H9 (cell line): ENCODE data around the gene ADORA1. TPM values are rescaled to one million over a fixed set of nuclear protein-coding genes. Genes with fewer than 3 reads are reported as not detected.

Experiments
- DNase-seq: peaks from one replicate; pipeline ENCODE4 v3.0.0-alpha.2; 2017
- H2AFZ ChIP-seq: one replicate; pipeline ENCODE4 v1.6.1; 2013; ENCODE audit warnings: mild to moderate bottlenecking, low read length, control low read depth, moderate library complexity
- H2AK5ac ChIP-seq: 2 replicates; pipeline ENCODE4 v1.6.1; 2013; ENCODE audit warnings: low read length, control low read depth, mixed read lengths; ENCODE audit not compliant: insufficient read length
- H2BK120ac ChIP-seq: one replicate; pipeline ENCODE4 v1.6.1; 2013; ENCODE audit warnings: low read depth, mild to moderate bottlenecking, low read length, control low read depth, inconsistent platforms; ENCODE audit not compliant: poor library complexity, severe bottlenecking
- H2BK12ac ChIP-seq: 2 replicates; pipeline ENCODE4 v1.6.1; 2013; ENCODE audit warnings: low read length, control low read depth, mixed read lengths, low read depth; ENCODE audit not compliant: insufficient read length
- H2BK15ac ChIP-seq: 2 replicates; pipeline ENCODE4 v1.6.1; 2013; ENCODE audit warnings: low read depth, low read length, control low read depth
- H2BK20ac ChIP-seq: one replicate; pipeline ENCODE4 v1.6.1; 2013; ENCODE audit warnings: low read depth, mild to moderate bottlenecking, low read length, control low read depth, inconsistent platforms; ENCODE audit not compliant: poor library complexity, severe bottlenecking
- H2BK5ac ChIP-seq: 2 replicates; pipeline ENCODE4 v1.6.1; 2013; ENCODE audit warnings: low read length, control low read depth, mixed read lengths; ENCODE audit not compliant: insufficient read length
- H3K14ac ChIP-seq: 2 replicates; pipeline ENCODE4 v1.6.1; 2013; ENCODE audit warnings: low read length, control low read depth; ENCODE audit not compliant: insufficient read depth
- H3K18ac ChIP-seq: 2 replicates; pipeline ENCODE4 v1.6.1; 2013; ENCODE audit warnings: low read depth, mild to moderate bottlenecking, mixed read lengths, low read length, control low read depth; ENCODE audit not compliant: insufficient read length
- H3K23ac ChIP-seq: 2 replicates; pipeline ENCODE4 v1.6.1; 2013; ENCODE audit warnings: low read length, control low read depth, mixed read lengths, low read depth; ENCODE audit not compliant: insufficient read length
- H3K23me2 ChIP-seq: 2 replicates; pipeline ENCODE4 v1.6.1; 2013; ENCODE audit warnings: low read depth, mild to moderate bottlenecking, mixed read lengths, low read length, control low read depth; ENCODE audit not compliant: insufficient read length, poor library complexity, severe bottlenecking
- H3K27ac ChIP-seq: 2 replicates; pipeline ENCODE4 v1.5.1; 2013; ENCODE audit warnings: low read length, control low read depth, mixed read lengths, low read depth; ENCODE audit not compliant: insufficient read length
- H3K27me3 ChIP-seq: 2 replicates; pipeline ENCODE4 v1.6.1; 2013; ENCODE audit warnings: low read length, control low read depth, inconsistent platforms; ENCODE audit not compliant: insufficient read depth
- H3K4ac ChIP-seq: 2 replicates; pipeline ENCODE4 v1.6.1; 2013; ENCODE audit warnings: low read depth, mild to moderate bottlenecking, control low read depth, inconsistent platforms, low read length, moderate library complexity
- H3K4me1 ChIP-seq: 2 replicates; pipeline ENCODE4 v1.6.1; 2013; ENCODE audit warnings: low read length, control low read depth, inconsistent platforms; ENCODE audit not compliant: insufficient read depth
- H3K4me2 ChIP-seq: 2 replicates; pipeline ENCODE4 v1.6.1; 2013; ENCODE audit warnings: low read length, control low read depth, mixed read lengths; ENCODE audit not compliant: insufficient read length, insufficient read depth
- H3K56ac ChIP-seq: 2 replicates; pipeline ENCODE4 v1.6.1; 2013; ENCODE audit warnings: low read depth, mild to moderate bottlenecking, mixed read lengths, low read length, control low read depth; ENCODE audit not compliant: insufficient read length
- H3K79me1 ChIP-seq: 2 replicates; pipeline ENCODE4 v1.6.1; 2013; ENCODE audit warnings: low read depth, mild to moderate bottlenecking, moderate library complexity, low read length, control low read depth, inconsistent platforms; ENCODE audit not compliant: insufficient read depth, poor library complexity, severe bottlenecking
- H3K79me2 ChIP-seq: 2 replicates; pipeline ENCODE4 v1.6.1; 2013; ENCODE audit warnings: low read length, control low read depth, inconsistent platforms; ENCODE audit not compliant: insufficient read depth
- H3K9ac ChIP-seq: 2 replicates; pipeline ENCODE4 v1.6.1; 2013; ENCODE audit warnings: low read length, control low read depth, mixed read lengths; ENCODE audit not compliant: insufficient read length; ENCODE audit errors: extremely low read depth
- H3K9me3 ChIP-seq: one replicate; pipeline ENCODE4 v1.6.1; 2013; ENCODE audit warnings: low read depth, low read length, inconsistent platforms; ENCODE audit not compliant: control insufficient read depth
- H3T11ph ChIP-seq: one replicate; pipeline ENCODE4 v1.6.1; 2013; ENCODE audit warnings: mild to moderate bottlenecking, low read length, control low read depth, inconsistent platforms
- H4K20me1 ChIP-seq: one replicate; pipeline ENCODE4 v1.6.1; 2013; ENCODE audit not compliant: control insufficient read depth, insufficient read length, insufficient read depth
- H4K5ac ChIP-seq: 2 replicates; pipeline ENCODE4 v1.6.1; 2013; ENCODE audit warnings: low read depth, mild to moderate bottlenecking, mixed read lengths, low read length, control low read depth; ENCODE audit not compliant: insufficient read length
- H4K8ac ChIP-seq: replicated peaks from 2 replicates; pipeline ENCODE4 v1.6.1; 2013; ENCODE audit warnings: low read length, control low read depth, mixed read lengths, low read depth; ENCODE audit not compliant: insufficient read length
- H4K91ac ChIP-seq: 2 replicates; pipeline ENCODE4 v1.6.1; 2013; ENCODE audit warnings: low read depth, mild to moderate bottlenecking, moderate library complexity, mixed read lengths, low read length, control low read depth; ENCODE audit not compliant: insufficient read length
- H3K27ac Mint-ChIP-seq, 3 experiments: 2 replicates in 2 of 3; 3 replicates in 1 of 3; pipeline ENCODE4 v1.8.0; 2020 to 2021; ENCODE audit warnings: mixed read lengths in 3 of 3, mild to moderate bottlenecking in 1 of 3, moderate library complexity in 1 of 3
- H3K27me3 Mint-ChIP-seq: 2 replicates; pipeline ENCODE4 v1.8.0; 2021; ENCODE audit warnings: low read depth, mild to moderate bottlenecking, moderate library complexity, mixed read lengths
- H3K36me3 Mint-ChIP-seq, 3 experiments: 2 replicates in 2 of 3; 3 replicates in 1 of 3; pipeline ENCODE4 v1.8.0; 2020 to 2021; ENCODE audit warnings: low read depth in 3 of 3, mixed read lengths in 3 of 3; ENCODE audit not compliant: insufficient read depth in 1 of 3
- H3K4me1 Mint-ChIP-seq, 2 experiments: 2 replicates each; pipeline ENCODE4 v1.8.0; 2020; ENCODE audit warnings: mixed read lengths in 2 of 2
- H3K4me3 Mint-ChIP-seq, 2 experiments: 2 replicates in 1 of 2; 3 replicates in 1 of 2; pipeline ENCODE4 v1.8.0; 2020 to 2021; ENCODE audit warnings: mild to moderate bottlenecking in 2 of 2, mixed read lengths in 2 of 2, moderate library complexity in 1 of 2
- H3K9me3 Mint-ChIP-seq, 2 experiments: 2 replicates in 1 of 2; 3 replicates in 1 of 2; pipeline ENCODE4 v1.8.0; 2020; ENCODE audit warnings: mild to moderate bottlenecking in 2 of 2, mixed read lengths in 2 of 2, moderate library complexity in 1 of 2
- CTCF ChIP-seq: fragments of 200-600 bp; sonication (generic); conservative IDR thresholded peaks from 3 replicates; pipeline ENCODE4 v1.8.0; 2021; ENCODE audit warnings: antibody characterized with exemption, mild to moderate bottlenecking
- WGBS: extraction: QIAGEN DNeasy Blood & Tissue Kit; methylation state at CpG from one replicate; pipeline ENCODE4 v1.1.7; 2013; ENCODE audit warnings: missing lambda C conversion rate, low lambda C conversion rate, mixed read lengths; ENCODE audit not compliant: insufficient read length; ENCODE audit errors: extremely low coverage; 5-methylcytosine and 5-hydroxymethylcytosine counted together
- total RNA-seq: library from RNA; stranded (reverse); gene quantifications from 2 replicates; pipeline ENCODE4 v1.2.1, GENCODE V29; 2021

Gene ADORA1
- total RNA-seq, 1 experiment from 2014 or later, result 1.3 TPM

DNA sequence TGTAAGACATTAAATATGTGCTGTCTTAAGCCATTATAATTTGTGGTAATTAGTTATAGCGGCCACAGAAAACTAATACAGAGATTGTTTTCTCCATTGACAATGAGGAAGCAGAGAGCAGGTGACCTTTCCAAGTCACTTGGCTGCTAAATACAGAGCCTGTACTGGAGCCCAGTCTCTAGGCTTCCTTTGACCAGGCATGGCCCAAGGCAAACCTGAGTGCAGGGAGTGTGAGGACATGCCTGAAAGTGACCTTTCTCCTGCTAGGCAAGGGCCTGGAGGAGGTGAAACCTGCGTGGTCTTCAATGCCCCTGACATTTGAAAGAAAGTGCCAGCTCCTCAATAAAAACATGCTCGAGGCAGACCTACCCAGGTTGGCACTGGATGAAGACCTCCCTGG, 71.5 kb downstream of the ADORA1 start:
- H2BK5ac ChIP-seq, result no peak overlapping the region
- H3K18ac ChIP-seq, result no peak overlapping the region
- H3K27me3 ChIP-seq, result peaks cover 2% of the 10 kb centered on the region; the same call in 1 of the 2 replicates
- H3K79me1 ChIP-seq, result no peaks in the 10 kb centered on the region
- no peaks in the 10 kb centered on the region for H3K9me3 ChIP-seq
- H3K27ac ChIP-seq, result no peak overlapping the region
- no peaks in the 10 kb centered on the region for H3K36me3 Mint-ChIP-seq
- H2AK5ac ChIP-seq, result no peak overlapping the region
- no peaks in the 10 kb centered on the region for H3K4me1 ChIP-seq
- H3K79me2 ChIP-seq, result no peaks in the 10 kb centered on the region
- TF ChIP-seq CTCF, result no peak
- H3K27ac Mint-ChIP-seq, result no peak overlapping the region
- no peak overlapping the region for H3T11ph ChIP-seq
- DNase-seq, result no peak
- peaks cover 24% of the 10 kb centered on the region for H3K27me3 Mint-ChIP-seq
- H3K14ac ChIP-seq, result no peak overlapping the region
- no peak overlapping the region for H3K56ac ChIP-seq
- peaks cover 2 to 7% of the 10 kb centered on the region in 2 experiments; a peak in 2 of 4 replicates for H3K4me1 Mint-ChIP-seq
- H2BK20ac ChIP-seq, result no peak overlapping the region
- no peak overlapping the region for H3K23ac ChIP-seq
- no peak overlapping the region for H3K4me2 ChIP-seq
- no peak overlapping the region for H3K4me3 Mint-ChIP-seq
- H4K91ac ChIP-seq, result no peak overlapping the region
- H3K23me2 ChIP-seq, result no peaks in the 10 kb centered on the region
- H3K4ac ChIP-seq, result no peak overlapping the region
- H3K9ac ChIP-seq, result no peak overlapping the region
- H4K8ac ChIP-seq, result no peak overlapping the region
- WGBS, result no CpG with 5 or more reads among the region's 3 CpGs
- H2BK12ac ChIP-seq, result no peak overlapping the region
- no peak overlapping the region for H2BK120ac ChIP-seq
- no peak overlapping the region for H2AFZ ChIP-seq
- H4K5ac ChIP-seq, result no peak overlapping the region
- H3K9me3 Mint-ChIP-seq, result peaks cover 2 to 3% of the 10 kb centered on the region in 2 experiments; a peak in 3 of 5 replicates
- H4K20me1 ChIP-seq, result no peaks in the 10 kb centered on the region
- no peak overlapping the region for H2BK15ac ChIP-seq
